Stomach (tissue), 4 donors: ENCODE measurements around the gene FANCC.

ENCODE experiments used
- POLR2A ChIP-seq, 4 donors: fragments of 450-650 bp; IDR thresholded peaks; one replicate each; pipeline ENCODE4 v1.6.1; 2016; ENCODE audit warnings: antibody characterized with exemption in 4 of 4, control low read depth in 2 of 4, mild to moderate bottlenecking in 1 of 4, moderate library complexity in 1 of 4
- POLR2AphosphoS5 ChIP-seq, 3 donors: sonication (generic); formaldehyde crosslinking; IDR thresholded peaks; one replicate each; pipeline ENCODE4 v1.6.1; 2016; ENCODE audit warnings: antibody characterized with exemption in 3 of 3
- TF ChIP-seq, protein P1 (sequence below), 7 experiments: fragments of 450-650 bp in 4 of 7; fragments of 200-600 bp in 3 of 7; sonication (generic) in 3 of 7; IDR thresholded peaks; one replicate each; pipeline ENCODE4 v1.5.1; 2016 to 2019; ENCODE audit warnings: antibody characterized with exemption in 7 of 7, control low read depth in 2 of 7, mild to moderate bottlenecking in 1 of 7

DNA sequence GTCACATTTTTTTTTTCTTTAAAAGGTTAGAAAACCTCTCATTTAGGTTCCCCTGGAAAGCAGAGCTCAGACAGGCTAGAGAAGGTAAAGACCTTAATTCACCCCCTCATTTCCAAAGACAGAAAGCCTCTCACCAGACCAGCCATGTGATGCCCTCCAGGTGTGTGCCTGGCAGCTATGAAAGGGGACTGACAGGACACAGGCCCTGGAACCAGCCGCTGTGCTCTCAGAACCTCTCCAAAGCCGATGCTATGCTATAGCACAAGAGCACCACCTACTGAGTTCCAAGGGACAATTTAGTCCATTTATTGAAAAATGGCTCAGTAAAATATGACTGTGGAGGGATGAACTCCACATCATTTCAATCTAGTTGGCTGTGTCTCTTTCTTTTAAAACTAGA is 48.8 kb downstream of the FANCC start:
- TF ChIP-seq, protein P1, sequence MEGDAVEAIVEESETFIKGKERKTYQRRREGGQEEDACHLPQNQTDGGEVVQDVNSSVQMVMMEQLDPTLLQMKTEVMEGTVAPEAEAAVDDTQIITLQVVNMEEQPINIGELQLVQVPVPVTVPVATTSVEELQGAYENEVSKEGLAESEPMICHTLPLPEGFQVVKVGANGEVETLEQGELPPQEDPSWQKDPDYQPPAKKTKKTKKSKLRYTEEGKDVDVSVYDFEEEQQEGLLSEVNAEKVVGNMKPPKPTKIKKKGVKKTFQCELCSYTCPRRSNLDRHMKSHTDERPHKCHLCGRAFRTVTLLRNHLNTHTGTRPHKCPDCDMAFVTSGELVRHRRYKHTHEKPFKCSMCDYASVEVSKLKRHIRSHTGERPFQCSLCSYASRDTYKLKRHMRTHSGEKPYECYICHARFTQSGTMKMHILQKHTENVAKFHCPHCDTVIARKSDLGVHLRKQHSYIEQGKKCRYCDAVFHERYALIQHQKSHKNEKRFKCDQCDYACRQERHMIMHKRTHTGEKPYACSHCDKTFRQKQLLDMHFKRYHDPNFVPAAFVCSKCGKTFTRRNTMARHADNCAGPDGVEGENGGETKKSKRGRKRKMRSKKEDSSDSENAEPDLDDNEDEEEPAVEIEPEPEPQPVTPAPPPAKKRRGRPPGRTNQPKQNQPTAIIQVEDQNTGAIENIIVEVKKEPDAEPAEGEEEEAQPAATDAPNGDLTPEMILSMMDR (IDR thresholded peaks at IDR 0.05), result peak in 2 of 7 experiments; percentile 13 to 21
- no peak for TF ChIP-seq POLR2AphosphoS5 (IDR thresholded peaks at IDR 0.05)
- no peak for TF ChIP-seq POLR2A (IDR thresholded peaks at IDR 0.05)
